ENCODE data around the gene PSME2. TPM values are rescaled to one million over a fixed set of nuclear protein-coding genes. Genes with fewer than 3 reads are reported as not detected.
A peak's percentile ranks its signal among the peaks of the same experiment; 100 is the strongest.

Gene PSME2
- total and polyA plus RNA-seq, 7 donors: 30.1 to 179 (median 76.4) TPM

GRCh38 chr14:24159777-24160498 is 13.5 kb upstream of the PSME2 start:
- Histone ChIP-seq H3K27ac (no peak overlapping the region), H3K36me3 (ENCODE audit: insufficient read depth in 1 of 2, low read depth in 1 of 2) (peaks cover 6 to 75% of the 10 kb centered on the region in 2 donors), H3K27me3 (ENCODE audit: insufficient read depth in 3 of 3, low read length in 2 of 3) (no peaks in the 10 kb centered on the region), H3K4me1 (peaks cover 19% of the 10 kb centered on the region), H3K9me3 (no peaks in the 10 kb centered on the region), H3K4me3 (no peak overlapping the region)
- no peak for TF ChIP-seq CTCF (IDR thresholded peaks at IDR 0.05)
- ATAC-seq (no peak), DNase-seq (peak in 1 of 2 donors; percentile 47)
- intact Hi-C loops (cut with DNase I): loop anchor here in 1 of 2 donors (2.0 kb wide), 2 partner anchors 51 to 101 kb away; no protein-coding TSS in a partner anchor
- WGBS, 3 donors: 81 to 93% (median 81%) methylated on average over 11 of the region's 11 CpGs

GRCh38 chr14:24157331-24157730 is 10.9 kb upstream of the PSME2 start:
- H3K27ac ChIP-seq: no peak overlapping the region
- peak in 1 of 2 donors; percentile 16 for DNase-seq
- H3K4me1 ChIP-seq: peaks cover 16% of the 10 kb centered on the region
- intact Hi-C loops (cut with DNase I): no loop called here
- H3K9me3 ChIP-seq: no peaks in the 10 kb centered on the region
- no peaks in the 10 kb centered on the region for H3K27me3 ChIP-seq (ENCODE audit: insufficient read depth in 3 of 3, low read length in 2 of 3)
- TF ChIP-seq CTCF (IDR thresholded peaks at IDR 0.05): no peak
- ATAC-seq: no peak
- WGBS, 3 donors: 90 to 93% (median 92%) methylated on average over 12 of the region's 12 CpGs
- H3K4me3 ChIP-seq: no peak overlapping the region
- H3K36me3 ChIP-seq (ENCODE audit: insufficient read depth in 1 of 2, low read depth in 1 of 2): peaks cover 3 to 75% of the 10 kb centered on the region in 2 donors

- WGBS, 3 donors: 89 to 93% (median 91%) methylated on average over 1 of the region's 1 CpG
- H3K9me3 ChIP-seq: no peaks in the 10 kb centered on the region
- intact Hi-C loops (cut with DNase I): no loop called here
- no peak for ATAC-seq
- H3K36me3 ChIP-seq (ENCODE audit: insufficient read depth in 1 of 2, low read depth in 1 of 2): peaks cover 3 to 80% of the 10 kb centered on the region in 2 donors
- no peaks in the 10 kb centered on the region for H3K27me3 ChIP-seq (ENCODE audit: insufficient read depth in 3 of 3, low read length in 2 of 3)
- peaks cover 12% of the 10 kb centered on the region for H3K4me1 ChIP-seq
- no peak for TF ChIP-seq CTCF (IDR thresholded peaks at IDR 0.05)
- H3K4me3 ChIP-seq: no peak overlapping the region
- DNase-seq: no peak
- H3K27ac ChIP-seq: no peak overlapping the region
Measured at GRCh38 chr14:24156840-24157239, 10.4 kb upstream of the PSME2 start.

GRCh38 chr14:24155100-24155499 is 8.7 kb upstream of the PSME2 start:
- Histone ChIP-seq H3K27me3 (ENCODE audit: insufficient read depth in 3 of 3, low read length in 2 of 3) (no peaks in the 10 kb centered on the region), H3K27ac (no peak overlapping the region), H3K4me1 (no peaks in the 10 kb centered on the region), H3K9me3 (no peaks in the 10 kb centered on the region), H3K4me3 (no peak overlapping the region), H3K36me3 (ENCODE audit: insufficient read depth in 1 of 2, low read depth in 1 of 2) (peaks cover 3 to 89% of the 10 kb centered on the region in 2 donors)
- ATAC-seq (no peak), DNase-seq (peak in 1 of 2 donors; percentile 44)
- no peak for TF ChIP-seq CTCF (IDR thresholded peaks at IDR 0.05)
- intact Hi-C loops (cut with DNase I): no loop called here
- WGBS, 3 donors: 92 to 95% (median 94%) methylated on average over 10 of the region's 10 CpGs
